NK-92 (cell line): ENCODE results near the gene MAP2K5.

Experiments
- DNase-seq: peaks from one replicate; lab custom pipeline; 2025; ENCODE audit not compliant: unreplicated experiment; lab: John Stamatoyannopoulos, UW

The MAP2K5 gene

DNA sequence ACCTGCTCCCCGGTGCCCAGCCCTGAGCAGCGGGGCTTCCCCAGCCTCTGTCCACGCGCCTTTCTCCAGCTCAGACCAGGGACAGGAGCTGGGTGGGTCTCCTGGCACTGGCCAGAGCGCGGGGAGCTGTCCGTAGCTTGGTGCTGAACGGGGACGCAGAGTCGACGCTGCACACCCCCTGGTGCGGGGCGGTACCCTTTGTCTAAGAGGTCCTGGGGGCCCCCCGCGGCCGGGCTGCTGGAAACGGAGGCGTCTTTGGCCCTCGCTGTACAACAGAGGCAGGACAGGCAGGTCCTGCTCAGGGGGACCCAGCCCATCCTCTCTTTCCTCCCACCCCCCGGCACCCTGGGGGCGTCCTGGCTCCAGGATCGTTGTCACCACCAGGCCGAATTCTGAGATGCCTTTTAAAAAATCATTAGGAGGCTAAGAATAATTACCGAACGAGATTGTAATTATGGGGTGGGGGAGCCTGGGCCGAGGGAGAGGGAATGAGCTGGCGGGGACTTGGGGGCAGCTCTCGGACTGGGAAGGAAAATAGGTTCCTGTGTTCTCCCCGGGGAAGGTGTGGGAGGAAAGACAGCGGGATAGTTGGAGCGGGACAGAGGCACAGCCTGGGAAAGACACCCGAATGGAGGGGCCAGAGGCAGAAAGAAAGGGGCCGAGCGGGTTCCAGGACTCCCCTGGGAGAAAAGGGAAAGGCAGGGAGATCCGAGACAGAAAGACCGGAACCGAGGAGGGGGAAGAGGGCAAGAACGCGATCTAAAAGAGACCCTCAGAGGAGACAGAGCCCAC lies 278.7 kb downstream of the MAP2K5 start:
- no peak for DNase-seq

DNA sequence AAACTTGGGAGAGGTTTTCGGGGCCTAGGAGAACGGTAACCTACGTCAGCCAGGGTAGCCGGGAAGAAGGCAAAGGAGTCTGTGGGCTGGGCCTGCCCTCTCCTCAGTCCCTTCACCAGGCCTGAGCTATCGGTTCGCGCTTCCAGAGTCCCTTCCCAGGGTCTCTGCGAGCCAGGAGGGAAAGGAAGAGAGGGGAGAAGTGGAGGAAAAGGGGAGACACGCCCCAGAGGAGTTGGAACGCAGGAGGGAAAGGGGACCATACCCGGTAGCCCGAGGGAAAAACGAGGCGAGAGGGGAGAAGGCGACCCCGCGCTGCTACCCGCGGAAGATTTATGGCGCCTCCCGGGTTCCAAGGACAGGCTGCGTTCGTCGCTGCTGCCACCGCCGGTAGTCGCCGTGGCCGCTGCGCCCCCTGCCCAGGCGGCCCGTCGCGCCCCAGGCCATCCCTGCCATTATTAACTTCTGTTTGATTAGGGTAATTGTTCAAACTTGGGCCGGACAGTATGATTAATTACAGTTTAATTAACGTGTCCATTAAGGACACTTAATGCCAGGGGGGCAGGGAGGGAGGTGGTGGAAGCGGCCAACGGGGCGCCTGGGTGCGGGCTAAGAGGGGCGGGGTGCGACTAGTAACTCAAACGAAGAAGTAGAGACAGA lies 279.4 kb downstream of the MAP2K5 start:
- DNase-seq = no peak

DNA sequence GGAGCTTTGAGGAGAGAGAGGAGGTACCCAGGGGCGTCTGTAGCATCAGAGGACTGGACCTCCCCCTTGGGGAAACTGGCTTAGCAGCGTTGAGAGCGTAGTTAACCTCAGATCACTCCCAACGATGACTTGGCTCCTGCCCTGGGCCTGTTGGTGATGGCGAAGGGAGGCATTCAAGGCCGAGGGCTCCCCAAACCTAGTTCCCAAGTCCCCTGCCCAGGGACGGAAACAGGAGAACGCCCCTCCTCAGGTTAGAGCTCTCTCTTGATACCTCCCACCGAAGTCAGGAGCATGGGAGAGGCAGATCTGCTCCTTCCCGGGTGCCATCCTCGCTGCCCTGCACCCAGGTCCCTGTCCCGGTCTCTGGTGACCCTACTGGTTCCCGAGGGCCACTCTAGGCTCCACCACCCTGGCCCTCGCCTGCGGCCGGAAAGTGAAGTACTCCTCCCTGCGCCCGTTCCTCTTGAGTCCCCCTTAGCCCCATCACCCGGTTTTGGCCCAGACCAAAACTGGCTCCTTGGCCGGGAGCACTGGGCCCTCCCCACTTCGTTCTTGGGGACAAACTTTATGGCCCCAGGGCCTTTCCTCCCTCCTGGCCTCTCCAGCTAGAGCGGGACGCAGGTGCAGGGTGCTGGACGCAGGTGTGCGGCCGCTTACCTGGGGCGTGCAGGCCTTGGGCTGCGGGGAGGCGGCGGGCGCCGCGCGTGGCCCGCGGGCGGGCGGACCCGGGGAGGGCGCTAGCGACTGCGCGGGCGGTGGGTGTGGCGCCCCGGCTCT lies 280.2 kb downstream of the MAP2K5 start:
- no peak for DNase-seq

DNA sequence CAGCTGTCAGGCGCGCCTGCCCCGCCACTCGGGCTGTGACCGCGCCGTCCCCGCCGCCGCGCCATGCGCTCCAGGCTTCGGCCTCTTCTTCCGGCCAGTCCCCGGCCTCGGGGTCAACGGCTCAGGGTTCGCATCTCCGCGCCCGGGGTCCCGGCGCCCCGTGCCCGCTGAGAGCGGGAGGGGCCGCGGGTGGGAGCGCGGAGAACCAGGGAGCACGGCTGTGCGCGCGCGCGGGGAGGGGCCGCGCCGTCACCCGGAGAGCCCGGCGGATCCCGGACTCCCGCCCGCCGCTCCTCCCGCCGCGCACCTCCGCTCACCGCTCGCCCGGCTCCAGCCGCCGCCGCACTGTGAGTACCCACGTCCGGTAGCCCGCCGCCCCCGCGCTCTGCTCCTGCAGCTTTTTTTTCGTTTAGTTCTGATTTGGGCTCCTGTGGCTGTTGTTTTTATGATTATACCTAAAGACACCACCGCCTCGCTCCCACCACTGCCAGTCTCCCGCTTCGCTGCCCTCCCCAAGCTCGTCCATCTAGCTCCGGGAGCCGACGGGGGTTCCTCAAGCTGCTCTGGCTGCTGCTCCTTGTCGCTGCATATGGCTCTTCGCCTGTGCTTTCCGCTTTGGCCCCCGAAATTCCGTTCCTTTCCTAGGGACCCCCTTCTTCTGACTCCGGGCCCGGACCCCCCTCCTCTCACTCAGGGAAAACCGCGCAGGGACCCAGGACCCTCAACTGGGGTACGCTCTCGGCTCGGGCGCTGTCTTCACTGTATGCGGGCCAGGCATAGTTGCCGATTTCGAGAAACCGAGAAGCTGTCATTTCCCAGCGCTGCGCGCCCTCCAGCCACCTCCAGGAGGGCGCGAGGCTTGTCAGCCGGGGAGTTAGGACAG lies 281.1 kb downstream of the MAP2K5 start:
- no peak for DNase-seq

DNA sequence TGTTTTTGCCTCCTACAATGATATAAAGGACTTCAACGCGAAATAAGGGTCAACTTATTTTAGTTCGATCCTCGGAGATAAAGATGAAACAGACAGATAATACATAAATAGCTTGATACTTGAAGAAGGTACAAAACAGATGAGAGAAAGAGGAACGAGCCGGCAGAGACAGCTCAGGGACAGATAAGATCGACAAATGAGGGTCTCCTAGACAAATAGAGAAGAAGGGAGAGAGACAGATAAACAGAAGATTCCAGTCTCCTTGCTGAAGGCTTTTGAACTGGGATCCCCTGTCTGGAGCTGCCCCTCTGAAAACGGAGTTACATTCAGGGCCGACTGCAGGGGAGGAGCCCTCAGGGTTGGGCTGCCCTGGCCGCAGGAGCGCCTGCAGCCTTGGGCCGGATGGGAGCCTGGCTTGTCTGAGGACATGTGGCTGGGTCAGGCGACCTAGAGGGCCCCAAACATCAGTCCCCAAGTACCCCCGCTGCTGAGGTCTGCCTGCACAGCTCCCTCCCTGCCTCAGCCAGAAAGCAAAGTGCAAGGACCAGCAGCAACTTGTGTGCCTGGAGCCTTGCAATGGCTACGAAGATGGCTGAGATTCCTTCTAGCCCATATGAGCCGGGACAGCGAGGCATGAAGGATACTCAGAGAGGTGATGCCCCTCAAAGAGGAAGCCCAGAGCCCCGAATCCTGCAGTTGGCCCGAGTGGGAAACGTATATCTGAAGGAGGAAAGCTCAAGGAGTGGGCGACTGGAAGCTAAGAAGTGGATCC lies 281.9 kb downstream of the MAP2K5 start:
- no peak for DNase-seq

DNA sequence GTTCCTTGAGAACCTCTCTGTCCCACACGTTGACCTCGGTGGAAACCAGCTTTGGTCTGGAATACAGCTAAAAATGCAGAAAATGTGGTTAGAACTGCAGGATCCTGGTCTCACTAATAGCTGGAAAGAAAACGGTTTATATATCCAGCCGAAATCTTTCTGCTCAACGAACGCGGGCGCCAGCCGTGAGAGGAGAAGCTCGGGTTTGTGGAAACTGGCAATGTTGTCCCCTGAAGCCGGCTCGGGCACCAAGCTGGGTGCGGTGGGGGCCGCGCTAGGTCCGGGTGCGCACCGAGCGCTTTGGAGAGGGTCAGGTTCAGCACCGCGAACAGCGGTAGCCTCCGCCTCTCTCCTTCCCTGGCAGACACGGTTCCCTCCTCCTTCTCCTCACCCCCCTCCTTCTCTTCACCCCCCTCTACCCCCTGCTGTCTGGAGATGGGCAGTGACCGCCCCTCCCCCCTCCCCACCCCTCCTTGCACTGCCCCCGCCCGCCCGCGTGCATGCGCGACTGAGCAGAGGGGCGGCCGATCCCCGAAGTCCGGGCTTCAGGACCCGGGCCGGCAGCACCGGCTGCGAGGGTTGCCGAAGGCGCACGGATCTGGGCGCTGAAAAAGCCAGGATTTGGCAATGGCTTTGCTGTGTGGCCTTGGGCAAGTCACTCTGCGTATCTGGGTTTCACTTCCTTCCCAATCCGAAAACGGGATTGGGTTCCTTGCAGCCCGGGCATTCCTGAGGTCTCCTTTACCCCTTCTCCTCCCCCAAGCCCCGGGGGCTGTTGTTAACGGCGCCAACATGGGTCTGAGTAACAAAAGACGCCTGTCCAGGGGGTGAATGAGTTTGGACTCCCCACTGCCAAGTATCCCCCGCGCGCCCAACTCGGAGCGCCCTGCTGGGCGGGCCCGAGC lies 282.7 kb downstream of the MAP2K5 start, which contains the start of gene SKOR1:
TSS of gene SKOR1 (plus strand) at position 534 of the 905 bp plus-strand sequence. CDS start at position 628, 94 bp downstream.
- DNase-seq = no peak

DNA sequence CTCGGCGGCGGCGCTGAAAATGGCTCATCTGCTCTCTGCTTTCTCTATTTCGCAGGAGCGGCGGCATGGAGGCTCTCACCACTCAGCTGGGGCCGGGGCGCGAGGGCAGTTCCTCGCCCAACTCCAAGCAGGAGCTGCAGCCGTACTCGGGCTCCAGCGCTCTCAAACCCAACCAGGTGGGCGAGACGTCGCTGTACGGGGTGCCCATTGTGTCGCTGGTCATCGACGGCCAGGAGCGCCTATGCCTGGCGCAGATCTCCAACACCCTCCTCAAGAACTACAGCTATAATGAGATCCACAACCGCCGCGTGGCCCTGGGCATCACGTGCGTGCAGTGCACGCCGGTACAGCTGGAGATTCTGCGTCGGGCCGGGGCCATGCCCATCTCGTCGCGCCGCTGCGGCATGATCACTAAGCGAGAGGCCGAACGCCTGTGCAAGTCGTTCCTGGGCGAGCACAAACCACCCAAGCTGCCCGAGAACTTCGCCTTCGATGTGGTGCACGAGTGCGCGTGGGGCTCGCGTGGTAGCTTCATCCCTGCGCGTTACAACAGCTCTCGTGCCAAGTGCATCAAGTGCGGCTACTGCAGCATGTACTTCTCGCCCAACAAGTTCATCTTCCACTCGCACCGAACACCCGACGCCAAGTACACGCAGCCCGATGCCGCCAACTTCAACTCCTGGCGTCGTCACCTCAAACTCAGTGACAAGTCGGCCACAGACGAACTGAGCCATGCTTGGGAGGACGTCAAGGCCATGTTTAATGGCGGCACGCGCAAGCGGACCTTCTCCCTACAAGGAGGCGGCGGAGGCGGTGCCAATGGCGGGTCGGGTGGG lies 283.6 kb downstream of the MAP2K5 start:
- DNase-seq = no peak

DNA sequence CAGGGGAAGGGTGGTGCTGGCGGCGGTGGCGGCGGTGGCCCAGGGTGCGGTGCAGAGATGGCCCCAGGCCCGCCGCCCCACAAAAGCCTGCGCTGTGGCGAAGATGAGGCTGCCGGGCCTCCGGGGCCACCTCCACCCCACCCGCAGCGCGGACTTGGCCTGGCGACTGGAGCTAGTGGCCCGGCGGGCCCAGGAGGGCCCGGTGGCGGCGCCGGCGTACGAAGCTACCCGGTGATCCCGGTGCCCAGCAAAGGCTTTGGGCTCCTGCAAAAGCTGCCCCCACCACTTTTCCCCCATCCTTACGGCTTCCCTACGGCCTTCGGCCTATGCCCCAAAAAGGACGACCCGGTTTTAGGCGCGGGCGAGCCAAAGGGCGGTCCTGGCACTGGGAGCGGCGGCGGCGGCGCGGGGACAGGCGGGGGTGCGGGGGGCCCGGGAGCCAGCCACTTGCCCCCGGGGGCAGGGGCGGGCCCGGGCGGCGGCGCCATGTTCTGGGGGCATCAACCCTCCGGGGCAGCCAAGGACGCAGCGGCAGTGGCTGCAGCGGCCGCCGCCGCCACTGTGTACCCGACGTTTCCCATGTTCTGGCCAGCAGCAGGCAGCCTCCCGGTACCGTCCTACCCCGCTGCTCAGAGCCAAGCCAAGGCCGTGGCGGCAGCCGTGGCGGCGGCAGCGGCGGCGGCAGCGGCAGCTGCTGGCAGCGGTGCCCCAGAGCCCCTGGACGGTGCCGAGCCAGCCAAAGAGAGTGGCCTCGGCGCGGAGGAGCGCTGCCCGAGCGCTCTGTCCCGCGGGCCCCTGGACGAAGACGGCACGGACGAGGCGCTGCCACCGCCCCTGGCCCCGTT lies 284.4 kb downstream of the MAP2K5 start:
- no peak for DNase-seq

DNA sequence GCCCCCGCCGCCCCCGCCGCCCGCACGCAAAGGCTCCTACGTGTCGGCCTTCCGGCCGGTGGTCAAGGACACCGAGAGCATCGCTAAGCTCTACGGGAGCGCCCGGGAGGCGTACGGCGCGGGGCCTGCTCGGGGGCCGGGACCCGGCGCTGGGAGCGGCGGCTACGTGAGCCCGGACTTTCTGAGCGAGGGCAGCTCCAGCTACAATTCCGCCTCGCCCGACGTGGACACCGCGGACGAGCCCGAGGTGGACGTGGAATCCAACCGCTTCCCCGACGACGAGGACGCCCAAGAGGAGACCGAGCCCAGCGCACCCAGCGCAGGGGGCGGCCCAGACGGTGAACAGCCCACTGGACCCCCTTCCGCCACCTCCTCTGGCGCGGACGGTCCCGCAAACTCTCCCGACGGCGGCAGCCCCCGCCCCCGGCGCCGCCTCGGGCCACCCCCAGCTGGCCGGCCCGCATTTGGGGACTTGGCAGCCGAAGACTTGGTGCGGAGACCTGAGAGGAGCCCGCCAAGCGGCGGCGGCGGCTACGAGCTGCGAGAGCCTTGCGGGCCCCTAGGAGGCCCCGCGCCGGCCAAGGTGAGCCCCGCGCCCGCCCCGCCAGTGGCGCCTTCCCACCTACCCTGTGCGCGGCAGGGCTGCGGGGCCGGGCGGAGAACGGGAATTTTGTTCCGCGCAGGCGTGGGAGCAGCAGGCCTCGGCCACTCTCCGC lies 285.2 kb downstream of the MAP2K5 start:
- DNase-seq = no peak

DNA sequence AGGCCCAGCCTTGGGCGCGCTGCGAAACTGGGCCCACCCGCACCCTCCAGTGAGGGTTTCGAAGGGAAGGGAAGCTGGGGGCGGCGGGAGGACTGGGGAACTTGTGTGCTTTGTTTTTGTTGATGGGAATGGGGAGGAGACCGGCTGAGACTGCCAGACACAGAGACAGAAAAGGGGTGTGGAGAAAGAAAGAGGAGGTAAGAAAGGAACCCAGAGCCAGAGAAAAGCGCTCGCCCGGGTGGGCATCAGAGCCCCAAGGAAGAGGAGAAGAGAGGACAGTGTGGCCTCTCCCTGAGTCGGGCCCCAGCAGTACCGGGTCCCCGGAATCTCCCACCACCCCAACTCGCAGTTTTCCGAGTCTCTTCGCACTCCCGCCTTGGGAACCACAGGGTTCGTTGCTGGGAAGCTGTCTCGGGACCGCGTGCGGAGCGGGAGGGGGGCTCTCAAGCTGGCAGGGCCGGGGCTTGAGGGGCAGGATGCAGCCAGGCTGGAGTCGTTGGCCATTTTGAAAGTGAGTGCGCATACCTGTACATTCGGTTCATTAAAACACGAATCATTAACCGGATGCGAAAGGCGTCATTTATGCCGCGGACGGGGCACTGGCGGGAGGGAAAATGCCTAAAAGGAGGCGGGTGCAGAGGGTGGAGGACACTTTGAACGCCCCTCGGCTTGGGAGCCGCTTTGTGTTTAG lies 285.9 kb downstream of the MAP2K5 start:
- DNase-seq = no peak

DNA sequence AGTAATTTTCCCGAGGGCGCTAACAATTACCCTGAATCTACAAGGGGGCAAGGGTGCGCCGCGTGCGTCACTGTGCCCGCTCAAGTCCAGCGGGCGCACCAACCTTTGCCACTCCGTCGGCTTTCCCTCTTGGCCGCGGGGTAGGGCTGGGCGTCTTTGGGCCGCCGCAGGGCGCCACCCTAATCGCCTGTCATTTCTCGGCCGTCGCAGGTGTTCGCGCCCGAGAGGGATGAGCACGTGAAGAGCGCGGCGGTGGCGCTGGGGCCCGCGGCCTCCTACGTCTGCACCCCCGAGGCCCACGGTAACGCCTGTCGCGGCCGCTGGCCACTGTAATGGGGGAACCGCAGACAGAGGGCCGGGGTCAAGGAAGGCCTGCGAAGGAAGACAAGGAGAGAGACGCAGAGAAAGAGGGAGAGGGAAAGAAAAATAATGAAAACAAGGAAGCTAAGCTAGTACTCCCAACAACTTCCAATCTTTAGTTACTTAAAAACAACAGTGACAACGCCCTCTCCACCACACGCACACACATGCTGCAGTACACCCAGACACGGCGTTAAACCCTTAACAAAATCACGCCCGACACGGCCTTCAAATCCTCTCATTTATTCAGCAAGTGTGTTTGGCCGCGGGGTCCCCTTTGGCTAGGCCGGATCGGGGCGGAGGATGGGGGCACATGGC lies 286.6 kb downstream of the MAP2K5 start:
- DNase-seq = no peak

DNA sequence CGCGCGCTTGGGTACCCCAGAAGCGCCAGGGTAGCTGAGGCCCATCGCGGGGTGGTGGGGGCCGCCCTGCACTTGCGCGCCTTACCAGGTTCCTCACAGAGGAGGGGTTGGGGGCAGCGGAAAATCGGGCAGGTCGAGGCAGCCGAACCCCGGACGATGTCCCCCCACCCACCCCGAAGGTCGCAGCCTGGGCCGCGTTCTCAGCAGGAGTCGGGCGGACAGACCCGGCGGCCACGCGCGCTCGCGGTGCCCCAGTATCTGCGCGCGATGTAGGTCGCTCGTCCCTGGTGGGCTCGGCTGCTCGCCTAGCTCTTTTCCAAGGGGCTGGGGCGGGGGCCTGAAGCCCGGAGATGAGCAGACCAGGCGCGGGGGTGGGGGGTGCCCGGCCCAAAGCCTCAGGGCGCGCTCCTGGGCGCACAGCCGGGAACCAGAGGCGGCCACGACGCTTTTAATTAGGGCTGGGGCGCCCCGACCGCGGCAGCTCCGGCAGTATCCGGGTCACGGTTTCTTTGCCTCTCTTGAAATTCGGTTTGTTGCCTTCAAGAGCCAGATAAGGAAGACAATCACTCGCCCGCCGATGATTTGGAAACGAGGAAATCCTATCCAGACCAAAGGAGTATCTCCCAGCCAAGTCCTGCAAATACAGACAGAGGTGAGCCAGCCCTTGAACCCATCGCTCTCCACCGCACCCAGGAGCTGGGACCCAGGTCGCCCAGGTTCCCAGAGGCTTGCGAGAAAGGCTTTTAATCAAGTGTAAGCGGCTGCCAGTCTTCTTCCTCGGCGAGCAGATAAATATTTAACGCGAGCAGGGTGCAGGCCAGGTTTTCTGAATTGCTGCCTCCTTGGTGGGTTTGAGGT lies 287.4 kb downstream of the MAP2K5 start:
- no peak for DNase-seq

DNA sequence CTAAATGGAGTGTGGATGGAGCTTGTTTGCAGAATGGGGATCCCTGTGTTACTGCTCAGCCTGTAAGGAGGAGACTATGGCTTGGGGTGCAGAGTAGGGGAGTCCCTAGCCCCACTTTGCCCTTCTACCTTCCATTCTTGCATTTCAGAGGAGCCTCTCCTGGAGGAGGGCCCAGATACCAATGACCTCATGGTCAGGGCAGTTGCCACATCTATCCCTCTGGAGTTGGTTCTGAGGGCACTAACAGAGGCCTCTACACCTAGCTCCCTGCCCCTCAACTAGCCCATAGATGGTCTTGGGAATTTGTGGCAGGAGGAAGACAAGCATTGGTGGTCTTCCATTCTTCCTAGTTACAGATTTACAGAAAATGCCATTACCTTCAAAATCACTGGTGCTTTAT lies 288.9 kb downstream of the MAP2K5 start:
- DNase-seq = no peak

DNA sequence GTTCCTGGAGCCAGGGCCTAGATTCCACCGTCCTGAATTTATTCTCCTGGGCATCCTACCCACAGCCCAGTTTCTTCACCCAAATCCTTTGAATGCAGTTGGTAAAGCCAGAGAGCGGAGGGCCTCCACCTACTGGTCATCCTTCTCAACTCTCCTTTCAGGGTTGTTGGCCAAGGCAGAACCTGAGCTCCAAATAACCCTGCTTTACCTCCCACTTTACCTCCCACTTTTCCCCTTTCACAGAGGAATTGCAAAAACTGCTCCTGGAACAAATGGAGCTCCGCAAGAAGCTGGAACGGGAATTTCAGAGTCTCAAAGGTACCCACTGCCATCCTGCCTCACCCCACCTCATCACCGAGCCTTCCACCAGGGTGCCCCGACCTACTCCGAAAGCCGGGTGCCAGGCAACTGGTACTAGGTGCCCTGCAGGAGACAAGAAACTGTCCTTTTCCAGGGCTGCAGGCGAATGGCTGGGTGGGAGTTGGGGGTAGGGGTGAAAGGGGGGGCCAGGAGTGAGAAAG lies 289.6 kb downstream of the MAP2K5 start:
- no peak for DNase-seq
